ENCODE results near the gene RAB28.
A peak's percentile ranks its signal among the peaks of the same experiment; 100 is the strongest.

Gene RAB28

GRCh38 chr4:13527192-13527980 is 43.2 kb upstream of the RAB28 start:
- DNase-seq (ENCODE audit: low read depth), result no peak
- TF ChIP-seq CTCF (conservative IDR thresholded peaks at IDR 0.05; ENCODE audit: low read length), result no peak
- H3K4me3 ChIP-seq (ENCODE audit: low read length), result no peak overlapping the region

GRCh38 chr4:13526658-13527057 is 42.5 kb upstream of the RAB28 start:
- no peak for TF ChIP-seq CTCF (conservative IDR thresholded peaks at IDR 0.05; ENCODE audit: low read length)
- no peak overlapping the region for H3K4me3 ChIP-seq (ENCODE audit: low read length)
- DNase-seq (ENCODE audit: low read depth), result no peak

DNA sequence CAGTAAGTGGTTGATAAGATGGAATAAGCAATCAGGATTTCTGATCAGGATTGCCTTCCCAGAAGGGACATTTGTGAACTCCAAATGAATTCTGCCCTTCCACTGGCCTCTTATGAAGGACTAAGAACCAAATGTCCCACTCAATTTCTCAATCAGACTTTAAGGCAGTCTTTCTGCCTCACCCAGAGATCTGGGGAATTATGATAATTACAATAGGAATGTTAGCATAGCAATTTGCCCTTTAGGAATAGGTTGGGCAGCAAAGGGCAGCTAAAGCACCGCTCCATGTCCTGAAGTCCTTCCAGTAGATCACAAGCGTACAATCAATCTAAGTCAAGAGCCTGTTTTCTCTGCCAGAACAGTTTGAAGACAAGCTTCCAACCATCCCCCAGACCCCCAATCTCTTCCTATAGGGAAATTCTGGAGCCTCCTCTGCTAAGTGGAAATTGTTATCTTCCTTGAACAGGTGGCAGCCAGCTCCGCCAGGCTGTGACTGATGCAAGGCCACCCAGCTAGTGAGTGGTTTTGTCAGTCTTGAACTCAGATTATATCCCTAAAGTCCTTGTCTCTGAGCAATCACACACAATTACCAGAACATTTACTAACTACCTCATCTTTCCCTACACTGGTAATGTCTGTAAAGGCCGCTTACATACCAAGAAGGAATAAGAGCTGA is 41.6 kb upstream of the RAB28 start:
- no peak overlapping the region for H3K4me3 ChIP-seq (ENCODE audit: low read length)

DNA sequence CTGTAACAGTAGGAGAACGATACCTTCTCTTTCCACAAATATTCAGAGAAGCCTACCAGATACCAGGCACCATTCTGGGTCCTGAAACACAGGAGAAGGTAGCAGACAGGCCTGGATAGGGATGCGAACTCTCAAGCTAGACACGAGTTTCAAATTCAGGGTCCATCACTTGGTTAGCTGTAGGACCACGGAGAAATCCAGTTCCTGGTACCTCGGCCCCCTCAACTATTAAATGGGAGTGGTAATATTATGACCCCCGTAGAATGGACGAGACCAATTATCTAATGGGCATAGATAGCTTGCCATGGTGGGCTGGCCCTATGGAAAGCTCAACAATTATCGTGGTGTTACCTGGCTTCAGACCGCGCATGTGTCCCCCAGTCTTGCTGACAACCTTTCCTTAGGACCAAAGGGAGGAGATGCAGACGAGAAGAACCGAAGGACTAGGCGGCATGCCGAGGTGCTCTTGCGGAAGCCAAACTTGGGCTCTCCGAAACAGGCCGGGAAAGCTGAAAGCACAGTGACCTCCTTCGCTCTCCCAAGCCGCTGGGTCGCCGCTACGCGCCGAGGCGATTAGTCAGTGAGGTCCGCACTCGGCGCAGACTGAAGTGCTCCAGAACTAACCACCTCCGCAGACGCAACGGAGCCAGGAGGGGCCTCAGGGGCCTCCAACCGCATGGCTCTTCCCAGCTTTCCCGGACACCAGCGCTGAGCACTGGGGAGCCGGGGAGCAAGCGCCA is 40.5 kb upstream of the RAB28 start:
- no peak overlapping the region for H3K4me3 ChIP-seq (ENCODE audit: low read length)
- no peak for TF ChIP-seq CTCF (conservative IDR thresholded peaks at IDR 0.05; ENCODE audit: low read length)
- DNase-seq (ENCODE audit: low read depth), result peak; percentile 13

More for the DNA sequence above, 41.6 kb upstream of the RAB28 start:
- no peak for DNase-seq (ENCODE audit: low read depth)
- TF ChIP-seq CTCF (conservative IDR thresholded peaks at IDR 0.05; ENCODE audit: low read length), result no peak

GRCh38 chr4:13523591-13524503 is 39.7 kb upstream of the RAB28 start:
- no peak for TF ChIP-seq CTCF (conservative IDR thresholded peaks at IDR 0.05; ENCODE audit: low read length)
- H3K4me3 ChIP-seq (ENCODE audit: low read length), result no peak overlapping the region
- DNase-seq (ENCODE audit: low read depth), result no peak

DNA sequence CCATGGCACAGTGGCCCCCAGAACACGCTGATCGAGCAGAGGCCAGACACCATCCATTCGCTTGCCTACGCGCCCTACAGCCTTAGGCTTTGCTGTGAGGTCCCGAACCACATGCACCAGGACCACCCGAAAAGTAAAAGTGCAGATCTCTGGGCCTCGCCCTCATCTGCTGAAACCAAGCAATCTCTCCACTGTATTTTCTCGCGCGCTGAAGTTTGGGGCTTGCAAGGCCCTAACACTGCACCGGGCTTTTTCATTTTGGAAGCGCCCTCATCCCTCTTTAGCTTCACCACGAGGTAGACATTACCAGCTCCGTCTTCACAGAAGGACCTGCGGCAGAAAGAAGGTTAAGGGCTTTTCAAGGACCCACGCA is 39.0 kb upstream of the RAB28 start:
- no peak for TF ChIP-seq CTCF (conservative IDR thresholded peaks at IDR 0.05; ENCODE audit: low read length)
- DNase-seq (ENCODE audit: low read depth), result no peak
- H3K4me3 ChIP-seq (ENCODE audit: low read length), result no peak overlapping the region
